Heart left ventricle (tissue), 16 donors: Measurements from ENCODE around the gene HEPHL1. TPM values are rescaled to one million over a fixed set of nuclear protein-coding genes. Genes with fewer than 3 reads are reported as not detected.

Experiments
- ATAC-seq, 4 donors: fragments of 200-7000 bp; cut with Tn5 transposase; one replicate each; pipeline ENCODE4 v1.9.1; 2020 to 2022; ENCODE audit warnings: moderate library complexity in 4 of 4, mild to moderate bottlenecking in 3 of 4, moderate number of reproducible peaks in 1 of 4
- DNase-seq, 5 donors: peaks; one replicate each; pipeline ENCODE4 v3.0.0-alpha.2; 2020
- H3K27ac ChIP-seq, 12 donors: fragments of 200-600 bp; sonication (generic) in 4 of 12; one replicate each; pipeline versions ENCODE4 v1.5.0 to v1.8.0; 2016 to 2022; ENCODE audit warnings: mild to moderate bottlenecking in 2 of 12
- H3K27me3 ChIP-seq, 9 donors: fragments of 200-600 bp; sonication (generic) in 2 of 9; one replicate each; pipeline versions ENCODE4 v1.5.1 to v1.8.0; 2016 to 2022; ENCODE audit warnings: mild to moderate bottlenecking in 3 of 9
- H3K36me3 ChIP-seq, 9 donors: fragments of 200-600 bp; sonication (generic) in 2 of 9; one replicate each; pipeline versions ENCODE4 v1.5.0 to v1.8.0; 2018 to 2022; ENCODE audit warnings: mild to moderate bottlenecking in 2 of 9
- H3K4me1 ChIP-seq, 12 donors: fragments of 200-600 bp; sonication (generic) in 4 of 12; one replicate each; pipeline versions ENCODE4 v1.5.0 to v1.8.0; 2016 to 2022; ENCODE audit warnings: mild to moderate bottlenecking in 3 of 12
- H3K4me3 ChIP-seq, 12 donors: fragments of 200-600 bp; sonication (generic) in 4 of 12; one replicate each; pipeline versions ENCODE4 v1.5.0 to v1.8.0; 2017 to 2022; ENCODE audit warnings: mild to moderate bottlenecking in 9 of 12, moderate library complexity in 4 of 12
- H3K9me3 ChIP-seq, 12 donors: fragments of 200-600 bp; sonication (generic) in 4 of 12; one replicate each; pipeline versions ENCODE4 v1.5.0 to v1.8.0; 2016 to 2022; ENCODE audit warnings: mild to moderate bottlenecking in 1 of 12
- POLR2A ChIP-seq, 2 donors: fragments of 450-650 bp; IDR thresholded peaks; one replicate each; pipeline ENCODE4 v1.6.1; 2017; ENCODE audit warnings: antibody characterized with exemption in 2 of 2, mild to moderate bottlenecking in 2 of 2, moderate library complexity in 2 of 2
- WGBS, 4 donors: extraction: QIAGEN DNeasy Blood & Tissue Kit in 2 of 4; methylation state at CpG; one replicate each; pipeline versions ENCODE4 v1.1.5 to v1.1.7; 2013 to 2018; 5-methylcytosine and 5-hydroxymethylcytosine counted together
- intact Hi-C, 10 donors: fragments of 100-400 bp; cut with DNase I; formaldehyde crosslinking; loops; one replicate each; pipeline versions ENCODE4 v1.11.1 to v1.14.2; 2022
- polyA plus RNA-seq, 2 donors: library from polyadenylated mRNA; stranded (reverse); fragments of 200-250 nt; gene quantifications; one replicate each; pipeline ENCODE4 v1.2.3, GENCODE V29; 2013
- total RNA-seq, 9 donors: library from RNA; depleted of rRNA in 2 of 9; stranded (reverse); fragments of >200 nt in 2 of 9; fragmentation: NEBNext Ultra II Directional in 3 of 9; extraction: Animal tissue kit (Norgen Biotek cat#: 25700) in 3 of 9; gene quantifications; one replicate each; pipeline versions ENCODE4 v1.1.0 to v1.2.4, GENCODE V29; 2016 to 2023
- TF ChIP-seq, protein P1 (sequence below), 12 donors: fragments of 200-600 bp; sonication (generic) in 4 of 12; IDR thresholded peaks; one replicate each; pipeline versions ENCODE4 v1.5.0 to v1.8.0; 2018 to 2022; ENCODE audit warnings: antibody characterized with exemption in 12 of 12, mild to moderate bottlenecking in 5 of 12
- donor health status: ischemic (EF 13 %, LVEDD 7.1; RV severe dilation, severe dysfunction).
- donor health status: healthy with polysubstance abuse.
- donor health status: DM: no; HTN: yes; CAD: no.
- donor health status: DM: no; HTN: no; CAD: no.
- donor health status: ischemic (EF 25% LVEDD 6.9; RV normal size, moderate dysfunction).
- donor health status: ischemic (EF 25% LVEDD 5.7; RV mildly dilated, moderate dysfunction).
- donor health status: healthy.
- donor health status: DM: yes; HTN: yes; CAD: no.
- donor health status: ischemic (EF 35%, LVEDD 5.7; RV mildly dilated, moderate dysfunction).
- donor health status: nonischemic (EF 11% LVEDD 7.7; RV severe dilation, severe dysfunction).
- donor health status: DM: yes; HTN: yes; CAD: no.
- donor health status: PGD.
- donor health status: ischemic (EF 29% LVEDD 5.4; RV normal size, mild dysfunction).
- donor health status: nonischemic (EF 23%, LVEDD 6.1; RV moderate dilation, normal function).

HEPHL1 gene
- total and polyA plus RNA-seq, 11 donors = 0.07 TPM; not detected in 10

DNA sequence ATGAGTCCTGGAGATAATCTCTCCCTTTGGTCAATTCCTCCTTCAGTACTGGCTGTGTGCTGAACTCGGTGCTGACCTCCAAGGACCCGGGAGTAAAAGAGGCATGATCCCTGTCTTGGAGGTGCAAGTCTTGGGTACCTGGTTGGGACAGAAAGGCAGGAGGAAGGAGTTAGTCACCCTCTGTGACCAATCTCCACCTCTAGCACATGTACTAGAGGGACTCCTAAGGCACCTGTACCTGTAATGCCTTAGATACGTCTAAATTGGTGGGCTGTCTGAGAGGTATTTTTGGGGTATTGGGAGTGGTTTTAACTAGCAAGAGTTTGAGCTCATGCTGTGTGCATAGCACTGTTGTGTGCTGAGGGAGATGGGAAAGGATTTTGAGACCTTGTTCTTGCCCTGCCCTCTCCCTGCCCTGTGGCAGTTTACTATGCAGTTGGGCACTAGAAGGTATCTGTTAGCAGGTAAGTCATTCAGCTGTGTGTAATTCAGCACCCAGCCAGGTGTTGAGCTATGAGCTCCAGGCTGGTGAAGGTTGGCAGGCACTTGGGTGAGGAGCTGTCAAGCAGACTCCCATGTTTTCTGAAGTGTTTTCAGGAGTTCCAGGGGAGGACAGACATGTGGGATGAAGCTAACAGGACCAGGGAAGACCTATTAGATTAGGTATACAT lies 110.0 kb downstream of the HEPHL1 start:
- H3K4me1 ChIP-seq = peaks cover 0 to 77% (median 71%) of the 10 kb centered on the region in 12 donors

DNA sequence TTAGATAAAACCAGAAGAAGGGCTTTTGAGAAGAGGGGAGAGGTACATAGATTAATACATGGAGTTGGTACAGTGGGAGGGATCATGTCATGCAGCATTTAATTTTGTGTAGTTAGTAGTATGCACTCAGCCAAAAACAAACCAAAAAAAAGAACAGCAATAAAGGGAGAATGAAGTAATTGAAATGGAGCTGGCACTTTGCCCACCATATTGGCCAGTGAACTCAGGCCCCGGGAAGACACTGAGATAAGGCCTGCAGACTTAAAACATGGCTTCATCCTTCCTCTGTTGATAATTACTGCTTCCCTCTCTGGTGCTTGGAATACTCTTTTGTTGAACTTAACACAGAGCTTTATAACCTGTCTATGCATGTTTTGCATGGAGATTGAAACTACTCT lies 110.6 kb downstream of the HEPHL1 start:
- ATAC-seq (no peak), DNase-seq (peak in 3 of 5 donors; percentile 46 to 58 (median 50))
- no peaks in the 10 kb centered on the region for H3K36me3 ChIP-seq
- H3K27ac ChIP-seq = peak overlapping the region in 11 of 12 donors; percentile 55 to 98 (median 89)
- H3K27me3 ChIP-seq = no peaks in the 10 kb centered on the region
- TF ChIP-seq, protein P1, sequence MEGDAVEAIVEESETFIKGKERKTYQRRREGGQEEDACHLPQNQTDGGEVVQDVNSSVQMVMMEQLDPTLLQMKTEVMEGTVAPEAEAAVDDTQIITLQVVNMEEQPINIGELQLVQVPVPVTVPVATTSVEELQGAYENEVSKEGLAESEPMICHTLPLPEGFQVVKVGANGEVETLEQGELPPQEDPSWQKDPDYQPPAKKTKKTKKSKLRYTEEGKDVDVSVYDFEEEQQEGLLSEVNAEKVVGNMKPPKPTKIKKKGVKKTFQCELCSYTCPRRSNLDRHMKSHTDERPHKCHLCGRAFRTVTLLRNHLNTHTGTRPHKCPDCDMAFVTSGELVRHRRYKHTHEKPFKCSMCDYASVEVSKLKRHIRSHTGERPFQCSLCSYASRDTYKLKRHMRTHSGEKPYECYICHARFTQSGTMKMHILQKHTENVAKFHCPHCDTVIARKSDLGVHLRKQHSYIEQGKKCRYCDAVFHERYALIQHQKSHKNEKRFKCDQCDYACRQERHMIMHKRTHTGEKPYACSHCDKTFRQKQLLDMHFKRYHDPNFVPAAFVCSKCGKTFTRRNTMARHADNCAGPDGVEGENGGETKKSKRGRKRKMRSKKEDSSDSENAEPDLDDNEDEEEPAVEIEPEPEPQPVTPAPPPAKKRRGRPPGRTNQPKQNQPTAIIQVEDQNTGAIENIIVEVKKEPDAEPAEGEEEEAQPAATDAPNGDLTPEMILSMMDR (IDR thresholded peaks at IDR 0.05) = no peak
- no peak for TF ChIP-seq POLR2A (IDR thresholded peaks at IDR 0.05)
- no peaks in the 10 kb centered on the region for H3K9me3 ChIP-seq
- peak overlapping the region in 4 of 12 donors; percentile 66 to 84 (median 74) for H3K4me3 ChIP-seq
- H3K4me1 ChIP-seq = peaks cover 0 to 82% (median 73%) of the 10 kb centered on the region in 12 donors
- intact Hi-C loops = loop anchor here in 2 of 10 donors (5.0 to 10.0 kb wide), 2 partner anchors 56 to 803 kb away; no protein-coding TSS in a partner anchor
- 4 to 17% (median 5%) methylated on average over 1 of the region's 1 CpG for WGBS, 4 donors

More for the DNA sequence above, 110.0 kb downstream of the HEPHL1 start:
- TF ChIP-seq POLR2A (IDR thresholded peaks at IDR 0.05) = no peak
- TF ChIP-seq, protein P1 (IDR thresholded peaks at IDR 0.05) = no peak
- 52 to 85% (median 63%) methylated on average over 3 of the region's 3 CpGs for WGBS, 4 donors
- no peaks in the 10 kb centered on the region for H3K36me3 ChIP-seq
- intact Hi-C loops = loop anchor here in 2 of 10 donors (5.0 to 10.0 kb wide), 2 partner anchors 56 to 804 kb away; no protein-coding TSS in a partner anchor
- DNase-seq (no peak), ATAC-seq (no peak)
- H3K27me3 ChIP-seq = no peaks in the 10 kb centered on the region
- H3K4me3 ChIP-seq = peak overlapping the region in 8 of 12 donors; percentile 20 to 87 (median 77)
- peak overlapping the region; percentile 33 to 98 (median 88) for H3K27ac ChIP-seq
- no peaks in the 10 kb centered on the region for H3K9me3 ChIP-seq

DNA sequence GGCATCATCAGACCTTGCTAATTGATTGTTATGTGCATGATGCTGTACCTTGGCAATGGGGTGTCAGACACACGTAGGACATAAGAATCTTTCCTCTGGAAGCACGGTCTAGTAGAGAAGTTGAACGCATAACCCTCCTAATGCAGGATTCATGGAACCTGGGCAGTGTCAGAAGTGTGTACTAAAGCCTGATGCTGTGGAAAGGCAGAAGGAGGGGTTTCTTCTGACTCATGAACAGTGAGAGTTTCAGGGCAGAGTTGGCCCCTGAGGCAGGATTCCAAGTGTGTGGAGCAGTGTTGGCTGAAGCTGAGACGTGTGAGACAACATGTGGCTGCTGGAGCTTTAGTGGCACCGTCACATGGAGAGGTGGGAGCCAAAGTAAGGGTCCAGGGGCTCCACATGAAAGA lies 111.0 kb downstream of the HEPHL1 start:
- intact Hi-C loops = loop anchor here in 2 of 10 donors (5.0 to 10.0 kb wide), 2 partner anchors 55 to 803 kb away; no protein-coding TSS in a partner anchor
- ATAC-seq = no peak
- TF ChIP-seq, protein P1 (IDR thresholded peaks at IDR 0.05) = no peak
- TF ChIP-seq POLR2A (IDR thresholded peaks at IDR 0.05) = no peak
- peak overlapping the region in 7 of 12 donors; percentile 7 to 98 (median 89) for H3K27ac ChIP-seq
- H3K36me3 ChIP-seq = no peaks in the 10 kb centered on the region
- WGBS, 4 donors = 61 to 63% (median 62%) methylated on average over 5 of the region's 5 CpGs
- H3K9me3 ChIP-seq = no peaks in the 10 kb centered on the region
- H3K27me3 ChIP-seq = no peaks in the 10 kb centered on the region
- H3K4me1 ChIP-seq = peaks cover 0 to 86% (median 73%) of the 10 kb centered on the region in 12 donors
- no peak overlapping the region for H3K4me3 ChIP-seq
- DNase-seq = peak in 1 of 5 donors; percentile 67

DNA sequence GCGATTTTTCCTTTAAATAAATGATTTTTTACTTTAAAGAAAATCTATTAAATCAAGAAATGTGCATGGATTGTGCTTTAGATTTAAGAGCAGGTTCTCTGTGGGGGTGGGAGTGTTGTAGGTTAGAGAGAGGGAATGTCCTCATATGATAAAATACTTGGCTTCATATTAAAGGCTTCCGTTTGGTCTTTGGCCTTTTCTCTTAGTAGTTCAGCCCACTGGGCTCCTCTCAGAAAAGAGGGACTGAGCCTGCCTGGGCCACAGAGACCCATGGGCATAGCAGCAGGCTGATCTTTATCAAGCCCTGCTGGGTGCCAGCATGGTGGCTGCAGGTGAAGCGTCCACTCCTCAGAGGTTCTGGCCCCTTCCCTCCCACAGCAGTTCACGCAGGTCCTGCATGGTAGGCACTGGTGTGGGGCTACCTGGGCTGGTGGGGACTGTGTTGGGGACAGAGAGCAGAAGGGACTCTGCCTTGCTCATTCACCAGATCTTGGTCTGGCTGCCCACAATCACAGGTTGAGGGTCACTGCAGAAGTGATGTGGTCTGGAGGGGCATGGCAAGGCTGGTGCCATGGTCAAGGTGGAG lies 111.8 kb downstream of the HEPHL1 start:
- intact Hi-C loops = loop anchor here in 2 of 10 donors (5.0 to 10.0 kb wide), 2 partner anchors 54 to 802 kb away; no protein-coding TSS in a partner anchor

More for the DNA sequence above, 111.8 kb downstream of the HEPHL1 start:
- TF ChIP-seq POLR2A (IDR thresholded peaks at IDR 0.05) = no peak
- TF ChIP-seq, protein P1 (IDR thresholded peaks at IDR 0.05) = no peak
- WGBS, 4 donors = 88 to 95% (median 91%) methylated on average over 4 of the region's 4 CpGs
- H3K27me3 ChIP-seq = no peaks in the 10 kb centered on the region
- H3K9me3 ChIP-seq = no peaks in the 10 kb centered on the region
- H3K4me3 ChIP-seq = no peak overlapping the region
- H3K36me3 ChIP-seq = no peaks in the 10 kb centered on the region
- H3K27ac ChIP-seq = peak overlapping the region in 8 of 12 donors; percentile 4 to 98 (median 77)
- H3K4me1 ChIP-seq = peaks cover 0 to 83% (median 68%) of the 10 kb centered on the region in 12 donors
- no peak for DNase-seq
- ATAC-seq = no peak
